B cell (primary cell): ENCODE results near the gene DOC2B. TPM values are rescaled to one million over a fixed set of nuclear protein-coding genes. Genes with fewer than 3 reads are reported as not detected.

Experiments used
- ATAC-seq: fragments of 200-7000 bp; cut with Tn5 transposase; one replicate; pipeline ENCODE4 v1.10.0; 2021; ENCODE audit warnings: low read depth, mild to moderate bottlenecking, moderate number of reproducible peaks, moderate library complexity
- CTCF ChIA-PET: fragments of 350-600 bp; sonication (Branson Sonifier 250); formaldehyde crosslinking; loops from one replicate; lab custom pipeline; 2021; ENCODE audit warnings: antibody characterized with exemption, inconsistent platforms; lab: Charles Lee
- POLR2A ChIA-PET: fragments of 350-600 bp; sonication (Branson Sonifier 250); formaldehyde crosslinking; loops from one replicate; lab custom pipeline; 2021; ENCODE audit warnings: antibody characterized with exemption; lab: Charles Lee
- DNase-seq: peaks from one replicate; pipeline ENCODE4 v3.0.0; 2013
- H2AFZ ChIP-seq: 2 replicates; pipeline ENCODE4 v1.6.1; 2012; ENCODE audit warnings: mild to moderate bottlenecking, low read depth, low read length; ENCODE audit not compliant: insufficient read depth, poor library complexity, severe bottlenecking
- H3K27ac ChIP-seq, 2 donors: 1 replicate in 1 of 2; 2 replicates in 1 of 2; pipeline ENCODE4 v1.5.1; 2012 to 2013; ENCODE audit warnings: low read length in 2 of 2, mild to moderate bottlenecking in 2 of 2, moderate library complexity in 1 of 2
- H3K27me3 ChIP-seq, 4 experiments: fragments of 200-600 bp in 1 of 4; sonication (generic) in 1 of 4; replicated peaks in 1 of 4; 1 replicate in 2 of 4; 2 replicates in 2 of 4; pipeline versions ENCODE4 v1.6.1 to v1.7.0; 2013 to 2016; ENCODE audit warnings: low read length in 3 of 4, mild to moderate bottlenecking in 2 of 4, mixed read lengths in 1 of 4, moderate library complexity in 1 of 4; ENCODE audit not compliant: insufficient read depth in 4 of 4, control insufficient read depth in 3 of 4; ENCODE audit errors: control extremely low read depth in 1 of 4
- H3K36me3 ChIP-seq, 2 experiments: replicated peaks in 1 of 2; 1 replicate in 1 of 2; 2 replicates in 1 of 2; pipeline versions ENCODE4 v1.6.1 to v1.7.1; 2013; ENCODE audit warnings: low read length in 1 of 2; ENCODE audit not compliant: insufficient read depth in 2 of 2, control insufficient read depth in 1 of 2; ENCODE audit errors: control extremely low read depth in 1 of 2, extremely low read depth in 1 of 2
- H3K4me1 ChIP-seq, 2 donors: fragments of 200-600 bp in 1 of 2; sonication (generic) in 1 of 2; 1 replicate in 1 of 2; 2 replicates in 1 of 2; pipeline versions ENCODE4 v1.5.1 to v1.6.1; 2013 to 2017; ENCODE audit warnings: low read length in 2 of 2; ENCODE audit not compliant: control insufficient read depth in 2 of 2, insufficient read depth in 2 of 2
- H3K4me2 ChIP-seq: replicated peaks from 2 replicates; pipeline ENCODE3; 2012; ENCODE audit warnings: mild to moderate bottlenecking, low read depth, low read length; ENCODE audit not compliant: poor library complexity, severe bottlenecking
- H3K4me3 ChIP-seq, 5 experiments: fragments of 200-600 bp in 1 of 5; sonication (generic) in 1 of 5; 1 replicate in 3 of 5; 2 replicates in 2 of 5; pipeline versions ENCODE4 v1.5.1 to v1.7.0; 2011 to 2016; ENCODE audit warnings: low read length in 4 of 5, mild to moderate bottlenecking in 4 of 5, low read depth in 2 of 5, control low read depth in 1 of 5, moderate library complexity in 1 of 5; ENCODE audit not compliant: insufficient read depth in 1 of 5; ENCODE audit errors: control extremely low read depth in 1 of 5, extremely low read depth in 1 of 5
- H3K79me2 ChIP-seq: fragments of 200-600 bp; sonication (generic); one replicate; pipeline ENCODE4 v1.6.0; 2016; ENCODE audit warnings: low read length; ENCODE audit not compliant: control insufficient read depth, insufficient read depth
- H3K9ac ChIP-seq: fragments of 200-600 bp; sonication (generic); 2 replicates; pipeline ENCODE4 v1.6.1; 2017; ENCODE audit warnings: mild to moderate bottlenecking, low read length, moderate library complexity
- H3K9me3 ChIP-seq, 3 donors: one replicate each; pipeline versions ENCODE4 v1.6.1 to v1.7.1; 2013; ENCODE audit warnings: low read length in 2 of 3; ENCODE audit not compliant: control insufficient read depth in 2 of 3, insufficient read depth in 1 of 3; ENCODE audit errors: control extremely low read depth in 1 of 3
- H4K20me1 ChIP-seq: 2 replicates; pipeline ENCODE4 v1.6.0; 2012; ENCODE audit warnings: mild to moderate bottlenecking, low read length; ENCODE audit not compliant: insufficient read depth, control insufficient read depth, poor library complexity, severe bottlenecking
- H3K27ac Mint-ChIP-seq: one replicate; pipeline ENCODE4 v1.8.0; 2021; ENCODE audit warnings: mixed read lengths
- H3K27me3 Mint-ChIP-seq: one replicate; pipeline ENCODE4 v1.8.0; 2021; ENCODE audit warnings: mixed read lengths
- H3K4me1 Mint-ChIP-seq: one replicate; pipeline ENCODE4 v1.8.0; 2021; ENCODE audit warnings: mixed read lengths
- H3K4me3 Mint-ChIP-seq: one replicate; pipeline ENCODE4 v1.8.0; 2021; ENCODE audit warnings: mixed read lengths
- H3K9me3 Mint-ChIP-seq: one replicate; pipeline ENCODE4 v1.8.0; 2022; ENCODE audit warnings: mixed read lengths; ENCODE audit not compliant: insufficient read depth
- EZH2 ChIP-seq: IDR thresholded peaks from 2 replicates; pipeline ENCODE4 v1.6.1; 2012; ENCODE audit warnings: borderline replicate concordance, low read depth, mild to moderate bottlenecking, moderate library complexity, low read length; ENCODE audit not compliant: insufficient read depth, poor library complexity, severe bottlenecking
- WGBS: methylation state at CpG from one replicate; pipeline ENCODE4 v1.1.5; 2013; ENCODE audit warnings: missing lambda C conversion rate; ENCODE audit not compliant: insufficient coverage; 5-methylcytosine and 5-hydroxymethylcytosine counted together
- intact Hi-C: fragments of 100-400 bp; cut with micrococcal nuclease; formaldehyde crosslinking; loops from one replicate; pipeline ENCODE4 v1.10.0; 2022
- polyA plus RNA-seq: library from polyadenylated mRNA; depleted of rRNA; stranded (reverse); fragments of >200 nt; gene quantifications from 2 replicates; pipeline ENCODE4 v1.2.3, GENCODE V29; 2012
- total RNA-seq, 2 donors: library from RNA; stranded (reverse); fragments of 120-200 nt in 1 of 2; gene quantifications; 1 replicate in 1 of 2; 2 replicates in 1 of 2; pipeline versions ENCODE4 v1.2.3 to v1.2.4, GENCODE V29; 2013 to 2022
- TF ChIP-seq, protein P1 (sequence below): fragments of 200-600 bp; IDR thresholded peaks from one replicate; pipeline ENCODE4 v1.8.0; 2022; ENCODE audit warnings: antibody characterized with exemption, mild to moderate bottlenecking

The DOC2B gene
- total and polyA plus RNA-seq, 2 donors (not counting 1 experiment from before 2014, with no cell fraction given) = not detected

GRCh38 chr17:205817-206216, 24.4 kb upstream of the DOC2B start:
- no peak overlapping the region for H3K4me3 Mint-ChIP-seq
- ATAC-seq (no peak), DNase-seq (no peak)
- Histone ChIP-seq H3K36me3 (no peaks in the 10 kb centered on the region), H3K27me3 (peaks cover 0 to 4% (median 0%) of the 10 kb centered on the region in 4 experiments), H3K9ac (no peak overlapping the region), H4K20me1 (no peaks in the 10 kb centered on the region), H3K4me1 (no peaks in the 10 kb centered on the region), H2AFZ (no peak overlapping the region), H3K79me2 (no peaks in the 10 kb centered on the region), H3K4me3 (no peak overlapping the region), H3K4me2 (no peak overlapping the region), H3K9me3 (peaks cover 0 to 26% (median 0%) of the 10 kb centered on the region in 3 donors), H3K27ac (no peak overlapping the region)
- POLR2A ChIA-PET = no interaction called here
- no peak overlapping the region for H3K27ac Mint-ChIP-seq
- H3K9me3 Mint-ChIP-seq = peaks cover 7% of the 10 kb centered on the region
- CTCF ChIA-PET = no interaction called here
- TF ChIP-seq EZH2 = no peak
- TF ChIP-seq, protein P1, sequence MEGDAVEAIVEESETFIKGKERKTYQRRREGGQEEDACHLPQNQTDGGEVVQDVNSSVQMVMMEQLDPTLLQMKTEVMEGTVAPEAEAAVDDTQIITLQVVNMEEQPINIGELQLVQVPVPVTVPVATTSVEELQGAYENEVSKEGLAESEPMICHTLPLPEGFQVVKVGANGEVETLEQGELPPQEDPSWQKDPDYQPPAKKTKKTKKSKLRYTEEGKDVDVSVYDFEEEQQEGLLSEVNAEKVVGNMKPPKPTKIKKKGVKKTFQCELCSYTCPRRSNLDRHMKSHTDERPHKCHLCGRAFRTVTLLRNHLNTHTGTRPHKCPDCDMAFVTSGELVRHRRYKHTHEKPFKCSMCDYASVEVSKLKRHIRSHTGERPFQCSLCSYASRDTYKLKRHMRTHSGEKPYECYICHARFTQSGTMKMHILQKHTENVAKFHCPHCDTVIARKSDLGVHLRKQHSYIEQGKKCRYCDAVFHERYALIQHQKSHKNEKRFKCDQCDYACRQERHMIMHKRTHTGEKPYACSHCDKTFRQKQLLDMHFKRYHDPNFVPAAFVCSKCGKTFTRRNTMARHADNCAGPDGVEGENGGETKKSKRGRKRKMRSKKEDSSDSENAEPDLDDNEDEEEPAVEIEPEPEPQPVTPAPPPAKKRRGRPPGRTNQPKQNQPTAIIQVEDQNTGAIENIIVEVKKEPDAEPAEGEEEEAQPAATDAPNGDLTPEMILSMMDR = no peak
- no peaks in the 10 kb centered on the region for H3K4me1 Mint-ChIP-seq
- intact Hi-C loops = no loop called here
- H3K27me3 Mint-ChIP-seq = peaks cover 4% of the 10 kb centered on the region
- 95% methylated on average over 4 of the region's 6 CpGs for WGBS

DNA sequence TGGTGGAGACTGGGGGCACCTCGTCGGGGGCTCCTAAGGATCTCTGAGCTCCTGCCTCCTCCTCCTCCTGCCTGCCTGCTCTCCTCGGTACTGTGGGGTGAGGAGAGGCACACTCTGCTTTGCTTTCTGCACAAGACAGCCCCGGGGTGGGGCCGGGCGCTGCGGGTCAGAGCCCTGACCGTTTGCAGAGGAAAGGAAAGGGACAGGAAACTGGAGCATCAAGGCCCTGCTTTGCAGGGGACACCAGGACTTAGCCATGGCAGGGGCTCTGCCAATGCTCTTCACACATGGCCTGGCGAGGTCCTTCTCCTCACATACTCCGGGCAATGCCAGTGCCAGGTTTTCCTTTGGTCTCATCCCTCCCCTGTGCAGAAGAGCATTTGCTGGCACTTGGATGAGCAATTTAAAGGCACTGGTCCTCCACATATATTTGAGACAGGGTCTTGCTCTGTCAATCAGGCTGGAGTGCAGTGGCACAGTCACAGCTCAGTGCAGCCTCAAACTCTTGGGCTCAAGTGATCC, 23.8 kb upstream of the DOC2B start:
- H3K4me2 ChIP-seq = no peak overlapping the region
- H3K4me3 ChIP-seq = no peak overlapping the region
- H3K4me1 Mint-ChIP-seq = no peaks in the 10 kb centered on the region
- peaks cover 0 to 4% (median 0%) of the 10 kb centered on the region in 4 experiments for H3K27me3 ChIP-seq
- no peaks in the 10 kb centered on the region for H3K4me1 ChIP-seq
- peaks cover 0 to 26% (median 0%) of the 10 kb centered on the region in 3 donors for H3K9me3 ChIP-seq
- H3K27ac Mint-ChIP-seq = no peak overlapping the region
- H3K27me3 Mint-ChIP-seq = peaks cover 5% of the 10 kb centered on the region
- no peak overlapping the region for H3K27ac ChIP-seq
- H4K20me1 ChIP-seq = no peaks in the 10 kb centered on the region
- 72% methylated on average over 7 of the region's 10 CpGs for WGBS
- H2AFZ ChIP-seq = no peak overlapping the region
- ChIA-PET CTCF (no interaction called here), POLR2A (no interaction called here)
- H3K36me3 ChIP-seq = no peaks in the 10 kb centered on the region
- intact Hi-C loops = no loop called here
- TF ChIP-seq, protein P1 = no peak
- DNase-seq = no peak
- H3K79me2 ChIP-seq = no peaks in the 10 kb centered on the region
- peaks cover 7% of the 10 kb centered on the region for H3K9me3 Mint-ChIP-seq
- H3K9ac ChIP-seq = no peak overlapping the region
- no peak for ATAC-seq
- H3K4me3 Mint-ChIP-seq = no peak overlapping the region
